GM19324 (cell line): ENCODE results near the gene LRSAM1.

ENCODE experiments used
- ATAC-seq: cut with Tn5 transposase; IDR thresholded peaks from one replicate; pipeline ENCODE4 v1.9.1; 2021; ENCODE audit warnings: mild to moderate bottlenecking, moderate library complexity; ENCODE audit not compliant: unreplicated experiment, low FRiP score

The LRSAM1 gene

DNA sequence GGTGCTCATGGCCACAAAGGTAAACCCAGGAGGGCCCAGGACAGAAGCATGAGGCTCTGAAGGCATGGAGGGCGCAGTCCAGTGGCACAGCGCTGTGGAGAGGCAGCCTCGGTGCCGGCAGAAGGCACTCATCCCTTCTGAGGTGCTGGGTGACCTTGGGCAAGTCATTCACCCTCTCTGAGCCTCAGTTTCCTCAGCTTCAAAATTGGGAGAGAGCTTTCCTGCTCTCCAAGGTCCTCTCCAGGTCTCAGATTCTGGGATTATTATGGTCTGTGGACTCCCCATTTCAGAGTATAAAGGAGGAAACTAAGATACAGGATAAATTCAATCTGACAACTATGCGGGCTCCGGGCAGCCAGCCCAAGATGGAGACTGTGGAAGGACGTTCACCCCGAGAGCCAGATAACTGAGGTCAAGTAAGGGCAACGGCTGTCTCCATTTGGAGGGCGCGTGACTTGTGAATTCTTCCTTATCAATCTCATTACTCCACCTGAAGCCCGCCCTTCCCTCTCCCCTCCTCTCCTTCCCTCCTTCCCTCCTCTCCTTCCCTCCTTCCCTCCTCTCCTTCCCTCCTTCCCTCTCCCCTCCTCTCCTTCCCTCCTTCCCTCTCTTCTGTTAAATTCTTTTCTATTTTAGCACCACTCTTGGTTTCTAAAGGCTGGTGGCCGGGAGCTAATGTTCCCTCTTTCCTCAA is 58.1 kb downstream of the LRSAM1 start:
- no peak for ATAC-seq

DNA sequence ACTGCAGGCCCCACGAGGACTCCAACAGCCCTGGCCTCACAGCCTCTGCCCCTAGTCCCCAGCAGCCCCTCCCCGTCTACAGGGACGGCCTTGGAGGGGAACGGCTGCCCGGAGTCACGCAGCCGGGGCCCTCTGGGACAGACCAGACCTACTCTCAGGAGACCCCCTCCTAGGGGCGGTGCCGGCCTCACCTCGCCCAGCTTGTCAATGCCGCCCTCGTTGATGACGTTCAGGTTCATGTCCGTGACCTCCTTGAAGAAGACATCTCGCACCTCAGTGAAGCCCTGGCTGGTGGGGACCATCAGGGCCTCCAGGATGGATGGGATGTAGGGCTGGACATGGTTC is 58.6 kb downstream of the LRSAM1 start:
- no peak for ATAC-seq

DNA sequence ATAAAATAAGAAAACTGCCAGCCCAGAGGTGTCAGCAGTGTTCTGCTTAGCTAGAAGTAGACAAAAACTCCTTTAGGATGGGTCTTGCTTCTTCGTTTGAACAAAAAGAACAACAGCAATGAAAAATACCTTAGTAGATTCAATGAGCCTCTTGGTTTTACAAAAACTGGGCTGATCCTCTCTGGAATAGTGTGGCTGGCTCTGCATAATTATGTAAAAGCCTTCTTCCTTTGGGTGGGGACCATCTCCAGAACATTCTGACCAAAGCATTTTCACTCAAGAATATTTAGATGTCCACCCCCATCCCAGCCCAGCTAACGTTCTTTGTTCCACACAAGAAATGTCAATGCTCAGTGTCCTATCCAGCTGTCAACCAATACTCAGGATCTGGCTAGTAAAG is 63.2 kb downstream of the LRSAM1 start:
- no peak for ATAC-seq

DNA sequence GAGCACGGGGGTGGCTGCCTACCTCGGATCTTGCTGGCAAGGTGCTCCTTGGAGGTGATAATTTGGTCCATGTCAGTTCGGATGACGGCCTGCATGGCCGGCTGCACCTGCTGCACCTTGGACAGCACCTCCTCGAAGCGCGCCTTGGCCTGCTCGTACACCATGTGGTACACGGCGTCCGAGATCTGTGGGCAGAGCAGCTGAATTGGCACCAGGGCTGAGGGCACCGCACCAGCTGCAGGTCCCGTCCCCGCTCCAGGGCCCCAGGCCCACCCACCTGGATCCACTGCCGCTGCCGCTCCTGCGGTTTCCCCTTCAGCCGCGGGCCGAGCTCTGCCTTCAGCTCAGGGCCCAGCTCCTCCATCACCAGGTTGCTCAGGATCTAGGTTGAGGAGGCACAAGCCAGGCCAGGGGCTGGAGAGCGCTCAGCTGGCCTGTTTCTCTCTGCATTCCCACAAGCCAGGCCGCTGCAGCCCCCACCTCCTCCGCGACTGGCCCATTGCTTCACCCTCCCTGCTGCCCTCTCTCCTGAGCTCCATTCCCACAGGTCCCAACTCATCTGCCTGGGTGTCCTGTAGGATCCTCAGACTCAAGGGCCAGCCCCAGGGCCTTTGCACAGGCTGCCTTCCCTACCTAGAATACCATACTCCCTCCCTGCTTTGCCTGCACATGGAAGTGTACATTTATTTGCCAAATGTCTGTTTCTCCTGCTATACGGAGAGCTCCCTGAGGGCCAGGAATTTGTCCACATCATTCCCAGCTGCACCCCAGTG is 65.7 kb downstream of the LRSAM1 start:
- ATAC-seq: no peak

DNA sequence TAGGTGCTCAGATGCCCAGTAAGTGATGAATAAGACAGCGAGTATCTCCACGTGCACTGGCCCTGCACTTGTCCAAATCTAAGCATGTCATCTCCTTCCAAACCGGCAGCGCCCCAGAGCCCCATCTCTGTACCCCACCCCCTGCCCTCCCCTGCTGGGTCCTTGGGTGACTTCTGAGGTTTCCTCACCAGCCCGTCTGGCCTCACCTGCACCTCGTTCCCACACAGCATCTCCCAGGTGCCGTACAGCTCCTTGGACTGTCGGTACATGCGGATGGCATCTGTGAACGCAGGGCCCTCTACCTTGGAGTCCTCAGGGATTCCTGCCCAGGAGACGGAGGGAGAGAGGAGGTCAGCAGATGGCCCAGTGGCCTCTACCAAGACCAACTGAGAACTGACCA is 66.3 kb downstream of the LRSAM1 start:
- ATAC-seq: no peak

DNA sequence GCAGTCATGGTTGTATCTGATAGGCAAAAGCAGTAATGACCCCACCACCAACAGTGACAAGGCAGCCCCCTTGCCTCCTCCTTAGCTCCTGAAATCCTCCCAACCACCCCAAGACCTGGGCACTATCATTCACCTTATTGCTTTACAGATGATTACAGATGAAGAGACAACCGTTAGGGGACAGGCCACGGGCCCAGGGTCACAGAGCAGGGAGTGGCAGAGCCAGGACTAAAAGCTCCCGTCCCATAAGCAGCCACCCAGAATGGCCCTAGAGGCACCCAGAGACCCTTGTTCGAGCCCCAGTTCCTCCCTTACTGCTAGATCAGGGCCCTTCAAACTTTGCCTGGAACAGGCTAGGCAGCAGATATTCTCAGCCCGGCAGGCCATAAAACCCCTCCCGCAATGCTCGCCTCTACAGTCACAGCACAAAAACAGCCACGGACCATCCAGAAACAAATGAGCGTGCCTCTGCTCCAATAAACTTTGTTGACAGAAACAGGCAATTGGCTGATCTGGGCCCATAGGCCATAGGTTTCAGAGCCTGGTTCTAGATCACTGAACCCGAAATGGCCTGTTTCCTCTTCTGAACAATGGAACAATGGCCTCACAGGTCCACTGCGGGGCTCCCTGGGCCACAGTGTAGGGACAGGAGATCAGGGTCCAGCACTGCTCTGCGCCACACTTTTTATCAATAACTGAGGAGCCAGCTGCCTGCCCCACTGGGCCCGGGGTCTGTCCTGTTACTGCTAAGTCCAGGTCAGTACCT is 67.0 kb downstream of the LRSAM1 start:
- ATAC-seq: no peak

DNA sequence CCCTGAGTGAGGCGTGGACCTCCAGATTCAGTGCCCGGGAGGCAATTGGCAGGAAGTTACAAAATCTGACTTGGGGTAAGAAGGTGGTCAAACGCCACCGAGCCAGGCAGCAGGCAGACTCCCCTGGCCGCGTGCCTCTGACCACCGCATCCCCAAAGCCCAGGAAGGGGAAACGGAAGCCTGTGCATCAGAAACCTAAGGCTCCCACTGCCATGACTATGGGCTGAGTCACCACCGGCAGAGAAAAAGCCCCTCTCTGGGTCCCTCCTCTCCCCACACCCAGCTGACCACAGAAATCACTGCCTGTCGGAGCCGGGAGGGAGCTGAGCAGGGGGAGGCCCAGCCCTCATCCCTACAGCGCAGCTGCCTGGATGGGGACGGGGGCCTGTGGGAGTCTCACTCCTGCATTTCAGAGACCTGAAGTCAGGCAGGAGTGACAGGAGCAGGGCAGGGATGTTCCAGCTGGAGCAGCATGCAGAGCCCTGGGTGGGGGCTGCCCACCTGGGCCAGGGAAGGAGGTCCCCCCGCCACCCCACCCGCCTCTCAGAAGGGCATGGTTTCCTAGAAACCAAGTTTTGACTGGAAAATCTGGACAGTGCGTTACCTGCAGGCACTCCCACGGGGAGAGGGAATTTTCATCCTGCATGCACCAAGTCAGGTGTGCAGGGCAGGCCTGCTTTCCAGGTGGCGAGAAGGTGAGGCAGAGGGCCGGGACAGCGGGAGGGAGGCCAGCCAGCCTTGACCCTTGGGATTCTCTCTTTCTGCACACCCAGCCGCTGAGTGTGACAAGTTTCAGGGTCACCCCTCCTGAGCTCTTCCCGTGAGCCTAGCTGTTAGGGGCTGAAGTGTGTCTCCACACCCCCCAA is 68.2 kb downstream of the LRSAM1 start:
- ATAC-seq: no peak

DNA sequence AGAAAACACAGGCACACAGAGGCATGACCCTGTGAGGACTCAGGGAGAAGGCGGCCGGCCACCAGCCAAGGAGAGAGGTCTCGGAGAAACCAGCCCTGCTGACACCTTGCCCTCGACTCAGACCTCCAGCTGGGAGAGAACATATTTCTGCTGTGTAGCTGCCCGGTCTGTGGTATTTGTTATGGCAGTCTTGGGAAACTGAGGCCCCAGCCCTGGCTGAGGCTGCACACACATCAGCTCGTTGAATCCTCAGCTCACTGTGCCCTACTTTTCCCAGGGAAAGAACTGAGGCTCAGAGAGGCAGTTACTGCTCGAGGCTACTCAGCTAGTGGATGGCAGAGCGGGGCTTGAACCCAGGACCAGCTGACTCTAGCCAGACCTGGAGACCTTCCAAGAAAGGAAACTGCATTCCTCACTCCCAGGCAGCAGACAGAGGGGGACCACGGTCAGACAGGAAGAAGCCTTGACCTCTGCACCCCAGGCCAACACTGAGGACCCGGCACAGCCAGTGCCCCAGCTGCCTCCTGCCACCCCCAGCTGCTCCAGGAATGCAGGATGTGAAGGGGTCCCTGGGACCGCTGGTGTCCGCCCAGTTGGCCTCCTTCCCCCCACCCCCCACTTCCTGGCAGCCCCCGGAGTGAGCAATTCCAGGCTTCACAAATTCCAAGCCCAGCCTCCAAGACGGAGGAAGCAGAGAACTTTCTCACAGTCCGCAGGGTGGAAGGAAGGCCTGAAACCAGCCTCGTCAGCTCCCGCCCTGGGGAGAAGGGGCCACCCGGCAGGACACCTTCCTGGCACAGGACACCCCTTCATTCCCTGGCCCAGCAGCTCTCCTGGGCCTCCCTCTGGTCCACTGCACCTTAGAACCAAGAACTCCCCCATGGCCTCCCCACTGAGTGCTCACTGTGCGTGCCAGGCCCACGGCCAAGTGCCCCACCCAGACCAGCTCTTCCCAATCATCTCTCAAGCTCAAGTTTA is 69.9 kb downstream of the LRSAM1 start:
- no peak for ATAC-seq

DNA sequence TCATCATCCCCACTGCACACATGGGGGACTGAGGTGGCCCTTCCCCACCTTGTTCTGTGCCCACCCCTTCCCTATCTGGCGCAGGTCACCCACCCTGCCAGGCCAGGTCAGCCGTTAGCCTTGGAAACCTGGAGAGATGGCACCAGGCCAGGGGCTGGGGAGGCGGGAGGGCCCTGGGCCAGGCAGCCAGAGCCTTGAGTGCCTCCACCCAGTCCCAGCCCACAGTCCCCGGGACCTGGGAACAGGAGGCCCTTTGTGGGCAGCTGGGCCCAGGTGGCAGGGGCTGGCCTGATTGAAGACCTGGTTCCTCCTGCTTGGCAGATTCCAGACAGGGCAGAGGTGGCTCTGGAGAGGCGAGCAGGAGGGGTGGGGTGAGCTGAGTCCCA is 70.6 kb downstream of the LRSAM1 start:
- no peak for ATAC-seq

DNA sequence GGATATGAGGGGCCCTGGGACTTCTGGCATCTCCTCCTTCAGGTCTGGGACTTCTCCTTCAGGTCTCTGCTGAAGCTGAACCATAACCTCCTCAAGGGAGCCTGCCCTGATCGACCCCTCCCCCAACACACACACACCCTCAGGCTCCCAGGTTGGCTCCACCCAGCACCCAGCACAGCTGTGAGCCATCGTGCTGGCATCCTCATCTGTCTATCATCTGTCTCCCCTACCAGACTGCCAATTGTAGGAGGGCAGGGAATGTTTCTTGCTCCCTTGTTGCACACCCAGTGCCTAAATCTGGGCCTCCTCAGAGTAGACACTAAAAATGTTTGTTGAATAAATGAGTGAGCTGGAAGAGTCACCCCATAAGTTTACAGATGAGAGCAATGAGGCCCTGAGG is 71.4 kb downstream of the LRSAM1 start:
- no peak for ATAC-seq

DNA sequence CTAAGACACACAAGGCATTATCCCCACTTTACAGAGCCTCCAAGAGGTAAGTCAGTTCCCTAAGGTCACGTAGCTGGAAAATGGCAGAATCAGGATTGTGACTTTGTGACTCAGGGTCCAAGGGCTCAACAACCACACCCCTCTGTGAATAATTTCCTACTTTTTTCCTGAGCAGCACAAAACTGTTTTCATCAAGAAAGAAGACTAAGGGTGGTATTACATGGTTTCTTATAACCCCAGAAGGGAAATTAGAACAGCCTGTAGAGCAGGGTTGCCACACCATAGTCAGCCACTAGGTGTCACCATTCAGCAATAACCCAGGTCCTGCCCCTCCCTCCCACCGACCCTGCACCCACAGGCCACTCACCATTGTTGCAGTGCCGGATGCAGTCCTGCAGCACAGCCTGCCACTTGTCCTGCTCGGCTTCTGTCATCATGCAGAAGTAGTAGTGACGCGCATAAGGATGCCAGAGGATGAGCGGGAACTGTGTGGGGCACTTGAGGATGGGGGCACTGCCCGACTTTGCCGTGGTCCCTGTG is 72.1 kb downstream of the LRSAM1 start:
- no peak for ATAC-seq

DNA sequence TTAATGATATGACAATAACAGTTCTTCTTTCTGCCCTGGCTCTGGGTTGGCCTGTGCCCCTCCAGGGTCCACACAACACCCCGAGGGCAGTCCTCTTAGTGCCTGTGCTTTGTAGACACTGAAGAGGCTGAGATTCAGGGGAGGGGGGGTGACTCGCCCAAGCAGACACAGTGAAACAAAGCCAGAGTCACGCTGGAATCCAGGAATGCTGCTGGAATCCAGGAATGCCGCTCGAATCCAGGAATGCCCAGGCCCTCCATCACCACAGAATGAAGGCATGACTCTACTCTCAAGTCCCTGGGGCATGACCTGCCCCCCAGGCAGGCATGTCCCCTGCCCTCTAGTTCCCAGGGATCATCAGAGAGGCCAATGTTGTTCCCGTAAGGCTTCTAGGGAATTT is 73.1 kb downstream of the LRSAM1 start:
- ATAC-seq: no peak

DNA sequence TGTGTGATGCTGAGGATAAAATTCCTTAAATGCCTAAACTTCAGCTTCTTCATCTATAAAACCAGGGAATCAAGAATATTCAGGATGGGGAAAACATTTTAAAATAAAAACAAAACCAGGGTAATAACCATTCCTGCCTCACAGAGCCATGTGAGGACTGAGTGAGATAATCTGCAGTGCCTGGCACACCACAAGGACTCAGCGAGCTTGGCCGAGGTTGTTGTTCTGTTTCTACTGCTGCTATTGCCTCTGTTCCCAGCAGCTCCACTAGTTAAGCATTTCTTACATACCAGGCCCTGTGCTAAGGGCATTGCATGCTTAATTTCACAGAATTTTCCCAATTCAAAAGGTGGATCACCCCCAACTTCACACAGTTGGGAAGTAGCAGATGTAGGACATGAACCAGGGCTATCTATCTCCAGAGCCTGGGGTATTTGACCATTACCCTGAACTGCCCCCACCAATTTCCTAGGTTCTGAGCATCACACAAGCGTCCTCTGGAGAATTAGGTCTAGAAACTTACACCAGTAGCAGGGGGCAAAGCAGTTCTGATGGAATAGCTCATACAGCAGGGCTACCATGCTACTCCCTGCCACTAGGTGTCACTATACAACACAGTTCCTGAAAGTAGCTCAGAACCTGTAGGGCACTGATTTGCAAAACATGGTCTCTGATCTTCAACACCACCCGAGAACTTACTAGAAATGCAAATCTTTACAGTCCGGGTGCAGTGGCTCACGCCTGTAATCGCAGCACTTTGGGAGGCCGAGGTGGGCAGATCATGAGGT is 74.3 kb downstream of the LRSAM1 start:
- ATAC-seq: no peak

DNA sequence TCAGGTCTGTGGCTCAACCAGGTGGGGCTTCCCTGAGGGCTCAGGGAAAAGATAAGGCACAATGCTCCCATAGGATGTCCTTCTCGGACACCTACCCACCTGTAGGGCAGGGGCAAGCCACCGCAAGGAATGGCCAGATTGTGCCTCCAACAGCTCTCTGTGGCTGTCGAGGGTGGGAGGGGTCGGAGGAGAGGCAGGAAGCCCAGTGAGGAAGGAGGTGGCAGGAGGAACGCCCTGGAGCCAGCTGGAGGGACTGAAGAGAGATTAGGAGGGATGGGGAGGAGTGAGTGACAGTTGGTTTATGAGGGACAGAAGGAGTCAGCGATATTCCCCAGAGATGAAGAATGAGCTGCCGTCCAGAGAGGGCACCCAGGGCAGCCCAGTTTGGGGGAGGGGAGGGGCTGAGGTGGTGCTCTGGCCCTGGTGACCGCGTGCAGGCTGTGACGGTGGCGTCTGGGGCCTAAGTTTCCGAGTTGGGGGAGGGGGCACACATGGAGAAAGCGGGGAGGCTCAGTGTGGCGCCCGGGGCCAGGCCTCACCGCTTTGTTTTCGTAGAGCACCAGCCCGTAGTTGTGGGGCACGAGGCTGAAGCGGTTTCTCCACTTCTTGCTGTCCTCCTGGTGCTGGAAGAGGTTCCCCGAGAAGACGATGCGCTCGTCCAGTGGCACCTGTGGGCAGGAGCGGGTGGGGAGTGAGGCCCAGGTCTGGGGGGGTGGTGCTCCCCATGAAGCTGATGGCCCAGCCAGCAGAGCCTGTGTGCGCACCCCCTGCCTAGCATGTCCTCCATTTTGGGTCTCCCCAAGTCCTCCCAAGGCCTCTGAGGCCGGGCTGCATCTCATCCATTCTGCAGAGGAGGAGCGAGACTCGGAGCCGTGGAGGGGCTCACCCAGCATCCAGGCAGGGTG is 75.6 kb downstream of the LRSAM1 start:
- no peak for ATAC-seq

DNA sequence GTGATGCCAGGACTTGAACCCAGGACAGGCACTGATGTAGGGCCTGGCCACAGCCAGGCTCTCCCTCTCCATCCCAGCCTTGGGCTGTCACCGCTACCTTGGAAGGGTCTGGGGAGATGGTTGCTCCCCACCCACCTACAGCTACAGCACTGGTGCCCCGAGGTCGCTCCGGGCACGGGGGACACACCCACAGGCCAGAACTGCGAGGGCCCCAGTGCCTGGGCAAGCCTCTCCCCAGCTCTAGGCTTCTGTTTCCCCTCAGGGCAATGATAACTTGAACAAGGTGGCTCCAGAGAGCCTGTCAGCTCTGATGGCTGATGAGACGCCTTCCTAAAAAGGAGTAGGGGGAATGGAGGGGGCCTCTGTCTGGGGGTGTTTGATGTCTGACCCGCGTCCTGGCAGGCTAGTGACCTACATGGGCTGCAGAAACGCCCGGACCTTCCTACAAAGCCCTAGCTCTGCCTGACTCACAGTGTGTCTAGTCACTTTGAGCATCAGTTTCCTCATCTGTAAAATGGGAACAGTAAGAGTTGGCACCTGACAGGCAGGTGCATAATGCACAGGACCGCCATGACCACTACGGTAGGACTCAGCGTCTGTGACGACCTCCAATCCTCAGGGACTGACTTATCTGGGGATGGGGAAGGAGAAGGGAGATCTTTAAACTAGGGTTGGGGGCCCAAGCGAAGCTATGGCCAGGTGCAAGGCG is 76.4 kb downstream of the LRSAM1 start:
- ATAC-seq: no peak

DNA sequence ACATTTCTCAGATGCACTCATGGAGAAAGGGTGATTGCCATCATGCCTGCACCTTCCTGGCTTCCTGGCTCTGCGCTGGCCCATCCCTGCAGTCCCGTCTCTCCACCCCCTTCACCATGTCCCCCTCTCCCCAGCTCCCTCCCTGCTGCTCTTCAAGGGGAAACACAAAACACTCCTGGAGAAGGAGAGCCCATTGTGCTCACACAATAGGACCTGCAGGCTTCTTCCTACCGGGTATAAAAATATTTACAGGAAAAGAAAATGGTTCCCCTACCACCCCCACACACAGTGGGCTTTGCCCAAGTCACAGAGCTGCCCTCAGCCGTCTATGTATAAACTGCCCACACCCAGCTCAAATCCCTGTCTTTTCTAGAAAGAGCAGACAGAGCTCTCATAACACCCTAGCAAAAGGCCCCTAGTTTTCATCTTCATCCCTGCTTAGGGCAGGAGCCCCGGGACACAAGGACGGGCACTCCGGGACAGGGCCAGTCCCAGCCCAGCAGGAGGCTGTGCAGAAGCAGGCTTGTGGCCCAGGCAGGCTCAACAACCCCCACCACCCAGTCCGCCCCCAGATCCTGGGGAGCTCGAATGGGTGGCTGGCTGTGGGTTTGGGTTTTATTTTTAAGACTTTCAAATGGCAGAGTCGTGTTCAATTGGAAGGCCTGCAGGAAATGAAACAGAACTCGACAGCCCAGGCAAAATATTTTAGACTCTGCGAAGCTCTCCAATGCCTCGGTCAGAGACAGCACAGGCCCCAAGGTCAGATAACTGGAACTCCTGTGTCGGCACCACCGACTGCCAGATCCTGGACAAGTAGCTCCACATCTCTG is 77.3 kb downstream of the LRSAM1 start:
- no peak for ATAC-seq
